LNCAP (cell line): ENCODE results near the gene KCNA10.

Source experiments
- TF ChIP-seq, protein P1 (sequence below): fragments of 450-650 bp; IDR thresholded peaks from 2 replicates; pipeline ENCODE4 v1.5.1; 2017; ENCODE audit warnings: mild to moderate bottlenecking

The KCNA10 gene

DNA sequence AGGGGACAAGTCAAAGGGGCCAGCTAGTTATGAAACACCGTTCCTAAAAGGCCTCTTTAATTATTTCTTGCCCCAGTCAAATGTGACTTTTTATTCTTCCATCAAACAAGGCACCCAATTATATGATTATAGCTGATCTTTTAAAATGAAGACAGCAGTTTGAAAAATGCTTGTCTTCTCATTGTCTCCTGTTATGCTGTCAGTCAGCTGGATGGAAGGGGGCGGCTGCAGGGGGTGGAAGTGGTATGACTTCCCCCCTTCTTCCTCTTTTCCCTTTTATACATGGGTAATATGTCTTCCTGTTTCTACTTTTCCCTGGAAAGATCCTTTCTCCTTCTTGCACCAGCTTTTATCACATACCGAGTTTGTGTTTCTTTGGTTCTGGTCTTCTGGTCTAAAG is 25.8 kb upstream of the KCNA10 start:
- TF ChIP-seq, protein P1, sequence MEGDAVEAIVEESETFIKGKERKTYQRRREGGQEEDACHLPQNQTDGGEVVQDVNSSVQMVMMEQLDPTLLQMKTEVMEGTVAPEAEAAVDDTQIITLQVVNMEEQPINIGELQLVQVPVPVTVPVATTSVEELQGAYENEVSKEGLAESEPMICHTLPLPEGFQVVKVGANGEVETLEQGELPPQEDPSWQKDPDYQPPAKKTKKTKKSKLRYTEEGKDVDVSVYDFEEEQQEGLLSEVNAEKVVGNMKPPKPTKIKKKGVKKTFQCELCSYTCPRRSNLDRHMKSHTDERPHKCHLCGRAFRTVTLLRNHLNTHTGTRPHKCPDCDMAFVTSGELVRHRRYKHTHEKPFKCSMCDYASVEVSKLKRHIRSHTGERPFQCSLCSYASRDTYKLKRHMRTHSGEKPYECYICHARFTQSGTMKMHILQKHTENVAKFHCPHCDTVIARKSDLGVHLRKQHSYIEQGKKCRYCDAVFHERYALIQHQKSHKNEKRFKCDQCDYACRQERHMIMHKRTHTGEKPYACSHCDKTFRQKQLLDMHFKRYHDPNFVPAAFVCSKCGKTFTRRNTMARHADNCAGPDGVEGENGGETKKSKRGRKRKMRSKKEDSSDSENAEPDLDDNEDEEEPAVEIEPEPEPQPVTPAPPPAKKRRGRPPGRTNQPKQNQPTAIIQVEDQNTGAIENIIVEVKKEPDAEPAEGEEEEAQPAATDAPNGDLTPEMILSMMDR = no peak

DNA sequence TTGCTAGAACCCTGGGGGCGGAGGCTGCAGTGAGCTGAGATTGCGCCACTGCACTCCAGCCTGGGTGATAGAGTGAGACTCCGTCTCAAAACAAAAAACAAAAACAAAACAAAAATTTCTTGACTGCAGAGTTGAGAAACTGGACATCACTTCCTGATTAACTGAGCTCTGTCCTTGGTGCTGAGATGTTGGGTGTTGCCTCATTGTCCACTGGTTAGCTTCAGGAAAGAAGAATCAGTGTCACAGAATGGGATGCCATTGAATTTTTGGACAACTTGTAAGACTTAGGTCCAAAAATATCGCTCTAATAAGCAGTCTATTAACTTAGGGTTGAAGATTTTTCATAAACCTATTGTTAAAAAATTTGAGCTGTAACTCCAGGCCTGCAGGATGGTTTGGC is 23.8 kb upstream of the KCNA10 start:
- TF ChIP-seq, protein P1 = no peak

GRCh38 chr1:110541906-110542395 is 23.0 kb upstream of the KCNA10 start:
- TF ChIP-seq, protein P1 = no peak

DNA sequence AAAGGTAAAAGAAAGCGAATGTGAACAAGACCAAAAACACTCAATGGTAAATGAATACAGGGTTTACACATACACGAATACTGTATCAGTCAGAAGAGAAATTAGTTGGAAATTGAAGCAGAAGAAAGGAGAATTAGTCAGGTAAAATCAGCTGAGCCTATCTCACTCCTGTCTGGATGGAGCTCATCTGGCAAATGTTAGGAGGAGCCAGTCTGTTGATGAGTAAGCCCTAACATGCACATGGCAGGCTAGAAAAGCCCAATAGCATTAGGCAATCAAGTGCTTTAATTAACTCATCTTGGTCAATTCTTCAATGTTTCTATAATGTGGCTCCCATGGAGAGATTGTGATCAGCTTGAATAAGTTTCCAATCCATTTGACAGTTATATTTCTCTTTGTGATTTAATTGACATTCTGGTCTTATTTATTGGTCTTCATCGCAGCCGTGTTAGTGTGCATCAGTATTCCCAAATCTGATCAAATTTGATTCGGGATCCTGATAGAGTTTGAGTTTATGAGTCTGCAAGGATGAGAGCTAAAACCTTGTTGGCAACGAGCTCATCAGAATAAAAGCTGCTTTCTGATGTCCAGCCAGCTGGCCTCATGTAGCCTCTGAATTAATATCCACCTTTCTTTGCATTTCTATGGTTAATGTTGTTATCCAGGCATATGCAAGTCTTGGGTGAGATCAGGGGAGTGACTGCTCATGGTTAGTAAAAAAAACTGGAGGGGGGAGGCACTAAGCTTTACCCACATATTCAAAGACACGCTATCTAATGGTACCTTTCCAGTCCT is 22.1 kb upstream of the KCNA10 start:
- TF ChIP-seq, protein P1 = no peak

DNA sequence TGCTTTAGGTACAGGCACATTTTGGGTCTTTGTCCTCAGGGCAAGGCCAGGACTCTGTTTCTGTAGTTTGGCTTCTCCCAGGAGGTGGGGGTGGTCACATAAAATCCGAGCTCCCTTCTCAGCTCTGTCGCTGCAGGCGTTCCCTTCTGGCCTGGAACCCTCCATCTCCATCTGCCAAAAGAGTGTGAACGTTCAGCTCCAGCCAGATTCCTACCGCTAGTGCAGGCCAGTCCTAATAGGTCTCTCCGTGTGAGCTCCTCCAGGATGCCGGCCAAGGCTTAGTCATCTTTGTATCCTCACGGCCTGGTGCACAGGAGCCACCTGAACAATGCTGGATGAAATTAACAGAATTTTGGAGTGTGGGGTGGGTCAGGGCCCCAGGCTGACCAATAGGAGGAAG is 19.9 kb upstream of the KCNA10 start:
- TF ChIP-seq, protein P1 = no peak

DNA sequence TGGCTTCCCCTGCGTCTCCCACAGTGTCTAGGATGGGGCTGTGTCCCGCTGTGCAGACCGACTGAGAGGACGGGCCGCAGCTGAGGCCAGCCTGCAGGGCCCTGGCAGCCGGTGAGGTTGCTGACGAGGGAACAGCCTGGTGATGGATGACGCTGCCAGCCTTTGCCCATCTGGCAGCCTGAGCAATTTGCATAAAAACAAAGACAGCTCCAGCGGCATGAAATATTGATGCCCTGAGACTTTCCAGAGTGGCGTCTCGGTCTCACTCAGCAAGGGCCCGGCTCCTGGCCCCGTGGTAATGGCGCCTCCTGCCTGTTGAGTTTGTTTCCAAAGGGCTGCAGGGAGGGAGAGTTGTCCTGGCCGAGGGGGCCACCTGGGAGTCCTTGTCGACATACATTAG is 19.1 kb upstream of the KCNA10 start:
- TF ChIP-seq, protein P1 = no peak

GRCh38 chr1:110535985-110536384 is 17.0 kb upstream of the KCNA10 start:
- TF ChIP-seq, protein P1 = no peak
